Trophoblast cell (in vitro differentiated cells and primary cell): Measurements from ENCODE around the gene PADI1.
"Not testable (repeated sequence)": the region's sequence is repeated elsewhere in the genome, so short reads cannot be mapped to it uniquely, and the experiment has no call there.

Experiments used
- DNase-seq, 2 donors: peaks; one replicate each; pipeline ENCODE4 v3.0.0-alpha.2; 2016
- H2AFZ ChIP-seq: 2 replicates; pipeline ENCODE4 v1.6.1; 2013; ENCODE audit warnings: low read length, moderate library complexity, mild to moderate bottlenecking; ENCODE audit not compliant: insufficient read depth, poor library complexity
- H2AK5ac ChIP-seq: 2 replicates; pipeline ENCODE4 v1.6.1; 2013; ENCODE audit warnings: mild to moderate bottlenecking, low read length
- H2BK120ac ChIP-seq: 2 replicates; pipeline ENCODE4 v1.6.1; 2013; ENCODE audit warnings: low read length, mild to moderate bottlenecking, moderate library complexity; ENCODE audit not compliant: insufficient read depth, poor library complexity
- H2BK12ac ChIP-seq: 2 replicates; pipeline ENCODE4 v1.6.1; 2013; ENCODE audit warnings: mild to moderate bottlenecking, low read length, moderate library complexity
- H2BK5ac ChIP-seq: 2 replicates; pipeline ENCODE4 v1.6.1; 2013; ENCODE audit warnings: low read length, low read depth, moderate library complexity, mild to moderate bottlenecking; ENCODE audit not compliant: poor library complexity
- H3K14ac ChIP-seq: 2 replicates; pipeline ENCODE4 v1.6.1; 2013; ENCODE audit warnings: mild to moderate bottlenecking, low read length
- H3K18ac ChIP-seq: 2 replicates; pipeline ENCODE4 v1.6.1; 2013; ENCODE audit warnings: mild to moderate bottlenecking, low read length
- H3K23ac ChIP-seq: 2 replicates; pipeline ENCODE4 v1.6.1; 2013; ENCODE audit warnings: low read length
- H3K27ac ChIP-seq: 2 replicates; pipeline ENCODE4 v1.5.1; 2013; ENCODE audit warnings: low read depth, mild to moderate bottlenecking, inconsistent platforms, low read length, moderate library complexity
- H3K27me3 ChIP-seq: 2 replicates; pipeline ENCODE4 v1.6.1; 2013; ENCODE audit warnings: inconsistent platforms, mild to moderate bottlenecking, low read length, moderate library complexity; ENCODE audit not compliant: insufficient read depth
- H3K36me3 ChIP-seq, 2 experiments: 1 replicate in 1 of 2; 2 replicates in 1 of 2; pipeline ENCODE4 v1.6.1; 2013; ENCODE audit warnings: low read length in 2 of 2, mild to moderate bottlenecking in 2 of 2, moderate library complexity in 1 of 2; ENCODE audit not compliant: insufficient read depth in 2 of 2, control insufficient read depth in 1 of 2
- H3K4ac ChIP-seq: 2 replicates; pipeline ENCODE4 v1.6.1; 2013; ENCODE audit warnings: low read depth, mild to moderate bottlenecking, low read length, moderate library complexity
- H3K4me1 ChIP-seq, 2 experiments: 1 replicate in 1 of 2; 2 replicates in 1 of 2; pipeline ENCODE4 v1.6.1; 2013; ENCODE audit warnings: low read length in 2 of 2, mild to moderate bottlenecking in 2 of 2, moderate library complexity in 1 of 2; ENCODE audit not compliant: insufficient read depth in 2 of 2, control insufficient read depth in 1 of 2
- H3K4me2 ChIP-seq: 2 replicates; pipeline ENCODE4 v1.6.1; 2013; ENCODE audit warnings: inconsistent platforms, mild to moderate bottlenecking, low read length, moderate library complexity
- H3K4me3 ChIP-seq: 2 replicates; pipeline ENCODE4 v1.5.1; 2013; ENCODE audit warnings: mild to moderate bottlenecking, low read depth, low read length, inconsistent platforms
- H3K79me1 ChIP-seq: one replicate; pipeline ENCODE4 v1.6.1; 2013; ENCODE audit warnings: low read length
- H3K79me2 ChIP-seq: 2 replicates; pipeline ENCODE4 v1.6.1; 2013; ENCODE audit warnings: low read length, mild to moderate bottlenecking; ENCODE audit not compliant: control insufficient read depth, insufficient read depth, poor library complexity
- H3K9ac ChIP-seq: 2 replicates; pipeline ENCODE4 v1.6.1; 2013; ENCODE audit warnings: mild to moderate bottlenecking, low read length
- H3K9me3 ChIP-seq: 2 replicates; pipeline ENCODE4 v1.6.1; 2013; ENCODE audit warnings: low read depth, mild to moderate bottlenecking, control low read depth, inconsistent platforms, low read length; ENCODE audit not compliant: insufficient read depth
- H4K12ac ChIP-seq: 2 replicates; pipeline ENCODE4 v1.6.1; 2013; ENCODE audit warnings: low read depth, mild to moderate bottlenecking, low read length, moderate library complexity
- H4K8ac ChIP-seq: 2 replicates; pipeline ENCODE4 v1.6.1; 2013; ENCODE audit warnings: low read depth, mild to moderate bottlenecking, low read length, moderate library complexity
- H4K91ac ChIP-seq: one replicate; pipeline ENCODE4 v1.6.1; 2013; ENCODE audit warnings: low read depth, mild to moderate bottlenecking, low read length, moderate library complexity
- WGBS: extraction: QIAGEN DNeasy Blood & Tissue Kit; methylation state at CpG from one replicate; pipeline ENCODE4 v1.1.7; 2013; ENCODE audit warnings: missing lambda C conversion rate; ENCODE audit not compliant: insufficient read length, insufficient coverage; ENCODE audit errors: extremely low coverage; 5-methylcytosine and 5-hydroxymethylcytosine counted together

PADI1 gene

DNA sequence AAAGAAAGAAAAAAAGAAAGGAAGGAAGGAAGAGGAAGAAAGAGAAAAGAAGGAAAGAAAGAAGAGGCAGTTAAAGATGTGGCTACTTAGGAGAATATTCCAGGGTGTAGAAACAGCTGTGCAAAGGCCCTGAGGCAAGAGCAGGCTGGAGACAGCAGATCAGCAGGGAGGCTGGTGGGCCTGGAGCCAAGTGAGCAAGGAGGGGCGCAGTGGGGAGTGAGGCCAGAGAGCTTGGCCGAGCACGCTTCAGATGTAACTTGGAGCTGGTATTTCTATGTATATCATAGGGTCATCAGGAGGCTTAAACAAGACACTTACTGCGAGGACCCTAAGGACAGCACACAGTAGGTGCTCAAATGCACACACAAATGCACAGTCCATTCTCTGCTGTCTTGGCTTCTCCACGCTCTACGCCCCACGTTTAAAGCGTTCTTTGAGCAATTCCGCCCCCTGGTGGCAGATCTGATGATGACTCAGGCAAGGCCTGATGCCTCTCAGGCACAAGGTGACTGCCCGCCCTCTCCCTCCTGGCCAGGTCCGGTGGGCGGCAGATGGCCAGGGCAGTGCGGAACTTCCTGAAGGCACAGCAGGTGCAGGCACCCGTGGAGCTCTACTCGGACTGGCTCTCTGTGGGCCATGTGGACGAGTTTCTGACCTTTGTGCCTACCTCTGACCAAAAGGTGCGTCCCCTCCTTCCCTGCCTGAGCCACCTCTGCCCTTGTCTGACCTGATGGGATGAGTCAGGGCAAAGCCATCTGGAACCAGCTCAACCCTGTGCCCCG, 32.0 kb downstream of the PADI1 start:
- H3K79me1 ChIP-seq, result peaks cover 12% of the 10 kb centered on the region
- no peak overlapping the region for H3K4me3 ChIP-seq
- H2BK12ac ChIP-seq, result peak overlapping the region; percentile 7
- no peaks in the 10 kb centered on the region for H3K36me3 ChIP-seq
- H3K23ac ChIP-seq, result no peak overlapping the region
- peak overlapping the region; percentile 25 for H3K4me2 ChIP-seq
- H2BK120ac ChIP-seq, result no peak overlapping the region
- H3K14ac ChIP-seq, result no peak overlapping the region
- WGBS, result no CpG with 5 or more reads among the region's 18 CpGs
- no peak overlapping the region for H3K18ac ChIP-seq
- no peak overlapping the region for H2BK5ac ChIP-seq
- H4K12ac ChIP-seq, result no peak overlapping the region
- no peaks in the 10 kb centered on the region for H3K79me2 ChIP-seq
- peaks cover 2% of the 10 kb centered on the region for H3K9me3 ChIP-seq
- H4K91ac ChIP-seq, result peak overlapping the region; percentile 31
- no peak overlapping the region for H3K9ac ChIP-seq
- peaks cover 12 to 16% of the 10 kb centered on the region in 2 experiments for H3K4me1 ChIP-seq
- no peak overlapping the region for H2AFZ ChIP-seq
- H3K27ac ChIP-seq, result no peak overlapping the region
- H4K8ac ChIP-seq, result no peak overlapping the region
- no peak overlapping the region for H3K4ac ChIP-seq
- no peak overlapping the region for H2AK5ac ChIP-seq
- DNase-seq, result peak; percentile 97 to 100
- H3K27me3 ChIP-seq, result no peaks in the 10 kb centered on the region

DNA sequence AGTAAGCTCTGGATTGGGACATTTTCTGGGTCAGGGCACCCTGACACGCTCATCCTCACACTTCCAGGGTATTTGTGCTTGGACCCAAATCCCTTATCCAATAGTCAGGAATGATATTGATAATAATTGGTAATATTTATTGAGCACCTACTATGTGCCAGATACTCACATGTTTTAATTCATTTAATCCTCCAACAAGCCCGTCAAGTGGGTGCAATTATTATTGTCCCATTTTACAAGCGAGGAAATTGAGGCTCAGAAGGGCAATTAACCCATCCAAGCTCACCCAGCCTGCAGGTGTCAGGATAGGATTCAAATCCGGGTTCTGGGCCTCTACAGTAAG, 32.6 kb downstream of the PADI1 start:
- Histone ChIP-seq H2AFZ (no peak overlapping the region), H2AK5ac (no peak overlapping the region), H3K4me1 (peaks cover 12 to 16% of the 10 kb centered on the region in 2 experiments), H3K18ac (no peak overlapping the region), H2BK5ac (no peak overlapping the region), H3K9me3 (peaks cover 2% of the 10 kb centered on the region), H3K4ac (no peak overlapping the region), H4K91ac (peak overlapping the region; percentile 31), H3K36me3 (no peaks in the 10 kb centered on the region), H4K8ac (no peak overlapping the region), H2BK120ac (no peak overlapping the region), H3K27me3 (no peaks in the 10 kb centered on the region), H3K27ac (no peak overlapping the region), H2BK12ac (no peak overlapping the region), H3K23ac (no peak overlapping the region), H3K14ac (no peak overlapping the region), H4K12ac (no peak overlapping the region), H3K79me1 (peaks cover 12% of the 10 kb centered on the region), H3K4me3 (no peak overlapping the region), H3K4me2 (no peak overlapping the region), H3K9ac (no peak overlapping the region), H3K79me2 (no peaks in the 10 kb centered on the region)
- DNase-seq, result no peak
- no CpG with 5 or more reads among the region's 4 CpGs for WGBS

GRCh38 chr1:17239420-17239819, 34.5 kb downstream of the PADI1 start:
- Histone ChIP-seq H2BK120ac (no peak overlapping the region), H4K91ac (no peak overlapping the region), H3K79me2 (no peaks in the 10 kb centered on the region), H3K27me3 (no peaks in the 10 kb centered on the region), H3K9ac (no peak overlapping the region), H3K4me2 (no peak overlapping the region), H2AFZ (no peak overlapping the region), H3K4ac (no peak overlapping the region), H3K9me3 (no peaks in the 10 kb centered on the region), H3K23ac (no peak overlapping the region), H3K4me1 (peaks cover 5 to 6% of the 10 kb centered on the region in 2 experiments), H4K12ac (no peak overlapping the region), H4K8ac (no peak overlapping the region), H3K14ac (no peak overlapping the region), H3K4me3 (no peak overlapping the region), H3K18ac (no peak overlapping the region), H3K27ac (no peak overlapping the region), H2BK5ac (no peak overlapping the region), H3K79me1 (peaks cover 10% of the 10 kb centered on the region), H2BK12ac (no peak overlapping the region), H3K36me3 (no peaks in the 10 kb centered on the region), H2AK5ac (no peak overlapping the region)
- no CpG with 5 or more reads among the region's 1 CpG for WGBS
- peak; percentile 38 to 72 for DNase-seq

DNA sequence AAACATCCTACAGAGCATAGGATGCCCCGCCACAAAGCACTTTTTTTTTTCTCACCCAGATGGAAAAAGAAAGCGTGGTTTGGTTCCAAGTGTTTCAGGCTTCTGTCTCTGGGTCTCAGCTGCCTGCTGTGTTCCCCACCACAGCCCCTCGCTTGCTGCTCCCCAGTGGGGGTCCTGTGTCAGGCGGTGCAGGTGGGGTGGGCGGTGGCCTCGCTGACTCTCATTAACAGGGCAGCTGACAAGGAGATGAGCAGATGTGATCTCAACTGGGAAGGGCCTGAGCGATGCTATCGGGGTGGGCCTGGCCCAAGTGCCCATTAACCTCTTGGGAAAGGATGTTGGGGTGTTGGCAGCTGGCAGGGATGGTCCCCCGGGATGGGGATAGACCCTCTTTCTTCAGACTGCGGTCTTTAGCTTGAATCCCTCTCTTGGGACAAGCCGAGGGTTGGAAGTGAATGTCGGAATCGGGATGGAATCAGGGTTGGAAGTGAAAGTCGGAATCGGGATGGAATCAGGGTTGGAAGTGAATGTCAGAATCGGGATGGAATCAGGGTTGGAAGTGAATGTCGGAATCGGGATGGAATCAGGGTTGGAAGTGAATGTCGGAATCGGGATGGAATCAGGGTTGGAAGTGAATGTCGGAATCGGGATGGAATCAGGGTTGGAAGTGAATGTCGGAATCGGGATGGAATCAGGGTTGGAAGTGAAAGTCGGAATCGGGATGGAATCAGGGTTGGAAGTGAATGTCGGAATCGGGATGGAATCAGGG, 36.3 kb downstream of the PADI1 start:
- H3K9me3 ChIP-seq, result not testable (repeated sequence)

More for the DNA sequence above, 36.3 kb downstream of the PADI1 start:
- H2BK12ac ChIP-seq, DNase-seq, H3K4me2 ChIP-seq, H3K79me2 ChIP-seq, H2BK5ac ChIP-seq, H2AK5ac ChIP-seq, H2AFZ ChIP-seq, H3K79me1 ChIP-seq, H4K8ac ChIP-seq, H3K18ac ChIP-seq, H2BK120ac ChIP-seq, H4K12ac ChIP-seq, H3K36me3 ChIP-seq, H4K91ac ChIP-seq, H3K14ac ChIP-seq, H3K23ac ChIP-seq, H3K4me3 ChIP-seq, H3K9ac ChIP-seq, H3K27me3 ChIP-seq, H3K4ac ChIP-seq, H3K27ac ChIP-seq: not testable (repeated sequence)
- H3K4me1 ChIP-seq, result peaks cover 13 to 18% of the 10 kb centered on the region in 2 experiments
- WGBS, result no CpG with 5 or more reads among the region's 28 CpGs
